Activated CD8-positive, alpha-beta memory T cell treated with anti-CD3 and anti-CD28 coated beads for 48 hours (primary cell): Measurements from ENCODE around the gene HHIPL1.

ENCODE experiments used
- DNase-seq, 3 experiments: peaks; one replicate each; pipeline ENCODE4 v3.0.0-alpha.2; 2020; ENCODE audit warnings: low read depth in 2 of 3, low spot score in 2 of 3

Gene HHIPL1

GRCh38 chr14:99609245-99610170 is 35.4 kb upstream of the HHIPL1 start:
- DNase-seq, result no peak

DNA sequence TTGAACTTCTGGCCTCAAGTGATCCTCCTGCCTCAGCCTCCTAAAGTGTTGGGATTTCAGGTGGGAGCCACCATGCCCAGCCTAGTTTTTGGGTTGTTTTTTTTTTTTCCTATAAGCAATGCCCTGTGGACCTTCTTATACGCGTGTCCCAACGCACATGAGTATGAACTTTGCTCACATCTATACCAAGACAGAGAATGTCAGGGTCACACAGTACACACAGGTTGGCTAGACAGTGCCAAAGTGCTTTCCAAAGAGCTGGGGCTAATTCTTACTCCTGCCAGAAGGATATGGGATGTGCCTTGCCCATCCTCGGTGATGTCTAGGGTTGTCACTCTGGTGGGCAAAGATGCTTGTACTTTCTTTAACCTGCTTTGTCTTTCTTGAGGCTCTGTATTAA is 33.3 kb upstream of the HHIPL1 start:
- DNase-seq, result no peak

DNA sequence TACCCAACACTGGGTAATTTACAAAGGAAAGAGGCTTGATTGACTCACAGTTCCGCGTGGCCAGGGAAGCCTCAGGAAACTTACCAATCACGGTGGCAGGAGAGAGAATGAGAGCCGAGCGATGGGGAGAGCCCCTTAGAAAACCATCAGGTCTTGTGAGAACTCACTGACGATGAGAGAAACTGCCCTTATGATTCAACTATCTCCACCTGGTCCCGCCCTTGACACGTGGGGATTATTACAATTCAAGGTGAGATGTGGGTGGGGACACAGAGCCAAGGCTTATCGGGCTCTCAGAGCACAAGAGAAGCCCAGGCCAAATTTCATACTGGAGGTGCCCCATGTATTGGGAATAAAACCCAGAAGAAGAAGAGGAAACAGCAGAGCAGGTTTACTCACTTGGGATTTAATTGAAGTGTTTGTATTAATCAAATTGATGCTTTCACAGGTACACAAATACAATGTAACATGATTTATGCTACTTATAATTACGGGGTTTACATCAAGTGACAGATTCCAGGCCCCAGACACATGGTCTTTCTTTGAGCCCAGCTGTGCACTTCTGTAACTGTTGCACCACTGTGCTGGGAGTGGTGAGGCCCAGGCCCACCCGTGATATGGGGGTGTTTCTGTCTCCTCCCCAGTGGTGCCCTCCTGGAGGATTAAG is 32.7 kb upstream of the HHIPL1 start:
- no peak for DNase-seq

GRCh38 chr14:99612738-99613330 is 32.1 kb upstream of the HHIPL1 start:
- no peak for DNase-seq

- DNase-seq, result no peak
Observed at GRCh38 chr14:99615497-99616157, 29.3 kb upstream of the HHIPL1 start.

- DNase-seq, result no peak
Observed at GRCh38 chr14:99616832-99617800, 27.8 kb upstream of the HHIPL1 start.

GRCh38 chr14:99619835-99620834 is 24.8 kb upstream of the HHIPL1 start:
- DNase-seq, result no peak

DNA sequence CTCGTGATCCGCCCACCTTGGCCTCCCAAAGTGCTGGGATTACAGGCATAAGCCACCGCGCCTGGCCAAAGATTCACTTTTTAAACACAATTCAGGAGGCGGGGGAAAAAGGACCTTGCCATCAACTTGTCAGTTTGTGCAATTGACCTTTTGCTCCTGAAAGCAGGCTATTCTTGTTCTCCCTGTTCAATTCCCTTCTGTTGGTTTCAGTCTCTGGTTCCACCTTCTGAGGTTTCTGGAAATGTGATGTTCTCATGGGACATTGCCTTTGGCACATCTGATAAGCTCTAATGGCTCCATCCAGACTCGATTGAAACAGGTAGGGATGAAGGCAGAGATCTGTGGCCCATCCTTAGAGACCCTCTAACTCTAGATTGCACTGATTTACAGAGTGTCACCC is 23.0 kb upstream of the HHIPL1 start:
- DNase-seq, result no peak

GRCh38 chr14:99624024-99624423 is 20.9 kb upstream of the HHIPL1 start:
- DNase-seq, result no peak

GRCh38 chr14:99624971-99625370 is 20.0 kb upstream of the HHIPL1 start:
- DNase-seq, result no peak

GRCh38 chr14:99625476-99625875 is 19.5 kb upstream of the HHIPL1 start:
- DNase-seq, result no peak

DNA sequence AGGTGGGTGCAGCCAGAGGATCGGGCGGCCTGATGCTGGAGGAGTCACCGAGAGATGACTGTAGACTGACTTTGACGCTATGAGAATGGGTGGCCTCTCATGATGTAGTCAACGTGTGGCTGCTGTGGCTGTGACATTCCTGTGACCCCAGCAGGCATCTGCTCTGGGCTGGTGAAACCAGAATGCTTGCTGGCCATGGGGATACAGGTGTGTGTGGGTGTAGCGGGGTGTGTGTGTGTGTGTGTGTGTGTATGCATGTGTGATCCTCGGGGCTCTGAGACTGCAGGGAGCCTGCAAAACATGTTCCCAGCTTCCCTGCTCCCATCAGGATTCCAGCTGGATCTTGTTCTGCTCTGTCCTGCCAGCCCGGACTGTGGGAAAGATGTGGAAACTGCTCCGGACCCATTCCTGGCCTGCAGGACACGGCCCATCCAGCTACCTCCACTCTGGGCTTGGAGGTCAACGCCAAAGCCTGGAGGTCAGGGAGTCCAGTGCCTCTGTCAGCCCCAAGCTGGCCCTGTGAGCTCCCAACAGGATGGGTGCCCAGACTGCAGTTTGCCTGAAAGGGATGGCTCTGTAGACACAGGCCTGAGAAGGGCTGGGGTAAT is 18.8 kb upstream of the HHIPL1 start:
- no peak for DNase-seq

GRCh38 chr14:99627100-99627499 is 17.8 kb upstream of the HHIPL1 start:
- DNase-seq, result no peak

GRCh38 chr14:99627510-99628381 is 17.2 kb upstream of the HHIPL1 start:
- no peak for DNase-seq

- peak; percentile 29 to 56 (median 38) for DNase-seq
Observed at GRCh38 chr14:99628887-99629618, 15.9 kb upstream of the HHIPL1 start.

DNA sequence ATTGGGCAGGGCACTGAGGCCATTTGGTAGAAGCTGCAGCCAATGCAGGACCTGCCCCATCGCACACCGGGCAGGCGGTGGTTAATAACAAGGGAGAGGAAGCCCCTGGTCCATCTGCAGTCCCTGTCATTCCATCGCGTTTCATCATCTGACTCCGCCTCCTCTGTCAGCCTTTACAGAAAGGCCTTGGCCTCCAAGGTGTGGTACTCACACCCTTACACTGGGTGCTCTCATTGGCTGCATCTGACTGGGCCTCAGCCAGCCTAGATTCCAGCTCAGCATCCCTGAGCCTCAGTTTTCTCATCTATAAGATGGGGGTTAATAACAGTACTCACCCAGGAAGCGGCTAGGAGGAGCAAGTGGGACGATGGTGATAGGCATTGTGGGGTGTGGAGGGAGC is 14.7 kb upstream of the HHIPL1 start:
- no peak for DNase-seq

GRCh38 chr14:99632410-99633035 is 12.4 kb upstream of the HHIPL1 start:
- no peak for DNase-seq
